Activated CD8-positive, alpha-beta memory T cell treated with anti-CD3 and anti-CD28 coated beads for 4 hours (primary cell): ENCODE data around the gene TUBA1C.
A peak's percentile ranks its signal among the peaks of the same experiment; 100 is the strongest.

Experiments used
- DNase-seq, 2 donors: peaks; one replicate each; pipeline ENCODE4 v3.0.0-alpha.2; 2020; ENCODE audit warnings: low read depth in 2 of 2

TUBA1C gene

DNA sequence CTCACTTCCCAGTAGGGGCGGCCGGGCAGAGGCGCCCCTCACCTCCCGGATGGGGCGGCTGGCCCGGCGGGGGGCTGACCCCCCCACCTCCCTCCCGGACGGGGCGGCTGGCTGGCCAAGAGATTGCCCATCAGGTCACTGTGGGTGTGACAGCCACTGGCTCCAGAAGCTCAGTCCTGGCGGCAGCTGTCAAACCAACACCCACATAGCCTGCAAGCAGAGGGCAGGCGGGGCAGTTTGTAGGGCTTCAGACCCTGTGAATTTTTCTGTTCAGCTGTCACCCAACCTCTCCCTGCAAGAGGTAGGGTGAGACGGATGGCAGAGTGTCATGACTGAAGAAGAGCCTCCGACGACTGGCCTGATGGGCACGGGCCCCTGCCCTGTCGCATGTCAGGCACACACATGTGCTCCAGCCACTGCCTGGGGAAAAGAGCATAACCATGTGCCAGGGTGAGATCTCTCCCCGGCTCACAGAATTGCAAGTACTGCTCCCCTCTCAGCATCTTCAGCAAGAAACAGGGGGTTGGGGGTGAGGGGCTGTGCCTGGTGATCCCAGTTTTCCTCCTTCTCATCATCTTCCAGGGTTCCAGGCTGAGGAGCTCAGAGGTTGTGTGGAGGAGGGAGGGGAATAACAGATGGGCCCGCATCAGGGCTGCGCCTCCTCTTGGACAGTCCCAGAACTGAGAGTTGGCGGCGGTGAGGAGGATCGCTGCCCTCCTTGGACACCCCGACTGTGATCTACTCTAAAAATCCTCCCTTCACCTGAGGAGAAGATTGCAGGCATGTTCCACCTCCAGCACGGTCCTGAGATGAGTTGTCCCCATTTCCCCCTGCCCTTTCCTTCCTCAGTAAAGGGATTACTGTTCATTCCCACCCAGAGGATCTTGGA is 18.9 kb downstream of the TUBA1C start:
- DNase-seq: no peak

DNA sequence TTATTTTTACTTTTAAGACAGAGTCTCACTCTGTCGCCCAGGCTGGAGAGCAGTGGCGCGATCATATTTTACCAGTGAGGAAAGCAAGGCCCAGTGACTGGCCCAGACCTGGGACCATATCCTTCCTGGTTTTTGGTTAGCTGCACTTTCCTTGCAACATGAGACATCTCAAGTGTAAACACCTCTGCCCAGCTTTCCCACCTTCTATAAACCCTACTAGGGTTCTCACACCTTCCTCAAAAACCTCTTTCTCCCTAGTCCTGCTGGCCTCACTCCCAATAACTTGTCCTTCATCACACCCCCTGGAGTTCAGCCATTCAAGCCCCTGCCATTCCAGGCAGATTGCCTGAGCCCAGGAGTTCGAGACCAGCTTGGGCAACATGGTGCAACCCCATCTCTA is 19.8 kb downstream of the TUBA1C start:
- no peak for DNase-seq

DNA sequence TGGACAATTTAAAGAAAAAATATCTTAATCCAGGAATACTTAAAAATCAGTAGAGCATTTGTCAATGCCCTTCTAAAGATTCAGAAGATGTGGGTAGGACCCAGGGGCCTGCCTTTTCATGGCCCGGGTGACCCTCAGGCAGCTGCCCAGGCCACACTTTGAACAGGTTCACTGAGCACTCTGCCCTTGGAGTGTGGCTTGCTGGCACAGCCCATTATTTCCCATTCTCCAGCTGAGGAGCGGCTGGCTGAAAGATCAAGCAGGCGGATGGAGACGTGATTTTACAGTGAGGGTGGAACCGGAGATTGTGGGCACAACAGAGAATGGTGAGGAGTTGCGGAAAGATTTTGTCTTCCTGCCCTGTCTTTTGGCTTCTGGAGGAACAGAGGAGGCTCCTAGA is 23.0 kb downstream of the TUBA1C start:
- DNase-seq: no peak

DNA sequence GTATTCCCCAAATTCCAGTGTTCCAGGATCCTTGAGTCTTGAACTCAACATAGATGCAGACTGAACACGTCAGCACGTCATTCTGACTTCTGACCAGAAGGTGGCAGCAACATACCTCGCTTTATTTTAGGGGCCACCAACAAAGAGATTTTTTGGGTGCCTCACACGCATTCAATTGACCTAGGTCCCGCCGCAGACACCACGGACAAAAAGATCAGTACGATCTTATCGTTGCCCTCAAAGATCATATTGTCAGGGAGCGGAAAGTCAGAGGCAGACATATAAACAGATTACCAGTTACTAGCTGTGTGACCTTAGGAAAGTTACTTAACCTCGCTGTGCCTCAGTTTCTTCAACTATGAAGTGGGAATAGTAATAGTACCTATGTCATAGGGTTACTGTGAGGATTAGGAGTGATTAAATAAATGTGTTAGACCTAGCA is 23.6 kb downstream of the TUBA1C start:
- DNase-seq: peak; percentile 37 to 43

DNA sequence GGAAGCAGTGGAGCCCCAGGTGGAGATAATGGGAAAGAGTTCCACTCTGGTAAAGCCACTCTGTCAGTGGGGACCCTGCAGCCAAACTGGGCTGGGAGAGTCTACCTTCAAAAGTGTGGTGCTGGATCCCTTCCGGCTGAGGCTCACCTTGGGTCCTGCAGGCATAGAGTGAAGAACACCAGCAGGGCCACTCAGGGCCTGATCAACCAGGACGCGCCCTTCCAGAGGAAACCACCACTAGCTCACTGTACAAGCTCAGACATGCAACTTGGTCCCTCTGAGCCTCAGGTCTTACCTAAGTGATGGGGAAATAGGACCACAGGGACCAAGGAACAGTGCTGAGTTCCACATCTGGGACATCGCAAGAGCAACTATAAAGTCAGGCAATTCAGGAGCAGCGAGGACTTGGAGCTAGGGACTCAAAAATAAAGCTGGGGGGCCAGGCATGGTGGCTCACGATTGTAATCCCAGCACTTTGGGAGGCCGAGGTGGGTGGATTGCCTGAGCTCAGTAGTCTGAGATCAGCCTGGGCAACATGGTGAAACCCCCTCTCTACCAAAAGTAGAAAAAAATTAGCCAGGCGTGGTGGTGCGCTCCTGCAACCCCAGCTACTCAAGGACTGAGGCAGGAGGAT is 24.2 kb downstream of the TUBA1C start:
- DNase-seq: no peak

DNA sequence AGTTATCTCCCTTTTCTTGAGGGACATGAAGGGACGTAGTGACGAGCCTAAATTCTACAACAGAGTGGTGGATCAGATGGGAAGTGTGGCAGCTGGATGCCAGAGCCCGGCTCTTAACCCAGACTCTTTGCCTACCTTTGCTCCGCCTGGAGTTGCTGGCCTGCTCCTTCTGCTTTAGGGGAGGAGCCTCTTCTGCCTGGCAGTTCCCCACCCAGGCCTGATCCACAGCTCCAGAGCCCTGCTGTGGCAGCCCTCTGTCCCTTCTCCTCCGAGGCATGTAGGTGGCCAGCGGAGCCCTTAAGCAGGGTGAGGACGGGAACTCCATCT is 27.8 kb downstream of the TUBA1C start:
- DNase-seq: no peak

DNA sequence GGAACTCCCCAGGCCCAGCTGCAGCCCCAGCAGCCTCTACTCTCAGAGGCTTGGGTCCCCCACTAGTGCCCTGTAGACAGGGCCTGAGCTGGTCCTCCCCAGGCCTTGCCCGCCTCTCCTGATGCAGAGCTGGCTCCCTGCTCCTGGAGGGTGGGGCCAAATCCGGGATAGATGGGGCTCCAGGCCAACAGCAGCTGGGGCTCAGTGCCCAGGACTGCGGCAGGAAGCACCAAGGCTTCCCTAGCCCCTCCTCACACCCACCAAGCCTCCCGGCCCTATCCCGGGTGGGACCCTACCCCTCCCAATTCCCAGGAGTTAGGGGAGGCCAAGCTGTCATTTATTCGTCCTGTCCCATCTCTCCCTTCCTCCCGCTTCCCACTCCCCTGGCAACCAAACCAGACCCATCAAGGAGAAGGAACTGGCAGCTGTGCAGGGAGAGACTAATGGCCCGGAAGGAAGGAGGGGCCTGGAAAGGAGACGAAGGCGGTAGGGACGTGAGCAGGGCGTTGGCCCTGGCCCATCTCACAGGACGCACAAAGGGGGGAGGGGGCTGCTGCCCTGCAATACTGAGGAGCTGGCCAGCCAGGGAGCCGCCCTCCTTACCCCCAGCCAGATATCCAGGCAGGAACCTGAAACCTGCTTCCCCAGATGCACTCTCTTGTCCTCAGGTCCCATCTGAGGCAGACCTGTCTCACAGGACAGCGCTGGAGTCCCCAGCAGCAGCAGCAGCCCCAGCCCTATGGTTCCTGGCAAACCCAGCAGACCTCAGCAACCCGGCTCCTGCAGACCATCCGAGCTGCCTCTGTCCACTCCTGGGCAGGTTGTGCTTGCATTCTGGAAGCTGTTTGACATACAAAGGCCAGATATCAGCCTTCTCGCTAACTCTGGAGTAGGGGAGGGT is 28.4 kb downstream of the TUBA1C start:
- DNase-seq: no peak

DNA sequence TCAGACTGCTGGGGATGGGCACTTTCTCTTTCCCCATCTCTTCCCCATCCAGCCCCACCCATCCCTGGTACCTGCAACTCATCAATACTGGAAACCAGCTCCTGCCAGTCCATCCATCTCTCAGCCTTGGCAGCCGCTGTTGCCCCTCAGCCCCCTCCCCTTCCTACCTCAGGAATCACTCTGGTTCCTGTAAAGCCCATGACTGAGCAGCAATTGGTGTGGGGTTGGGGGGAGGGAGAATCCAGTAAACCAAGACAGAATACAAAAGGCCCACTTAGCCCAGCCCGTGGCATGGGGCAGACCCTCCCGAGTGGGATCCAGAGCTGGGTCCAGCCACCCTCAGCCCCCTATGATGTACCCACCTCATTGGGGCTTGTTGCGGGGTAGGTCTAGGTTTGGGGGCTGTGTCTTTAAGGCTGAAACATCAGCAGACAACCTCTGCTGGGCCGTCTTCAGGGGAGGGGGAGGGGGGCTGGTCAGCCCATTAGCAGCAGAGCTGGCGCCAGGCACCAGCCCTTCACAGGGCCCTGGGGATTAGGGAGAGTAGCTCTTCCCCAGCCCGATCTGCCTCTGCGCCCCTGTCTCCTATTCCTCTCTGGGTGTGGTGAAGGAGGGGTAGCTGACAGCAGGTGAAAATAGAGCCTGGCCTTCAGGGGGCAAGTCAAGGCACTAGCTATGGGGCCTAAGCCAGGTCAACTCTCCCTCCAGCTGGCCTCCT is 29.4 kb downstream of the TUBA1C start:
- no peak for DNase-seq

DNA sequence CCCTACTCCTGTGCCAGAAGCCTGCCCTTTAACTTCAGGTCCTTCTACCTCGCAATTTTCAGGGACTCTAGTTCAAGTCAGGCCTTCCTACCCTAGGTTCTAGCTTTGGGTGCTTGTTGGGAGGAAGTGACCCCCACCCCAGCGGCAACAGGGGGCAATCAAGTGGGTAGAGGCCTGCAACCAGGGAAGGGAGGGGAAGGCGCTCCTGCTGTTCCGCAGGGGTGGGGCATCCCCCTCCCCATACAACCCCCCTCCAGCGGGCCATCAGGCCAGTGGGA is 29.9 kb downstream of the TUBA1C start:
- DNase-seq: no peak

DNA sequence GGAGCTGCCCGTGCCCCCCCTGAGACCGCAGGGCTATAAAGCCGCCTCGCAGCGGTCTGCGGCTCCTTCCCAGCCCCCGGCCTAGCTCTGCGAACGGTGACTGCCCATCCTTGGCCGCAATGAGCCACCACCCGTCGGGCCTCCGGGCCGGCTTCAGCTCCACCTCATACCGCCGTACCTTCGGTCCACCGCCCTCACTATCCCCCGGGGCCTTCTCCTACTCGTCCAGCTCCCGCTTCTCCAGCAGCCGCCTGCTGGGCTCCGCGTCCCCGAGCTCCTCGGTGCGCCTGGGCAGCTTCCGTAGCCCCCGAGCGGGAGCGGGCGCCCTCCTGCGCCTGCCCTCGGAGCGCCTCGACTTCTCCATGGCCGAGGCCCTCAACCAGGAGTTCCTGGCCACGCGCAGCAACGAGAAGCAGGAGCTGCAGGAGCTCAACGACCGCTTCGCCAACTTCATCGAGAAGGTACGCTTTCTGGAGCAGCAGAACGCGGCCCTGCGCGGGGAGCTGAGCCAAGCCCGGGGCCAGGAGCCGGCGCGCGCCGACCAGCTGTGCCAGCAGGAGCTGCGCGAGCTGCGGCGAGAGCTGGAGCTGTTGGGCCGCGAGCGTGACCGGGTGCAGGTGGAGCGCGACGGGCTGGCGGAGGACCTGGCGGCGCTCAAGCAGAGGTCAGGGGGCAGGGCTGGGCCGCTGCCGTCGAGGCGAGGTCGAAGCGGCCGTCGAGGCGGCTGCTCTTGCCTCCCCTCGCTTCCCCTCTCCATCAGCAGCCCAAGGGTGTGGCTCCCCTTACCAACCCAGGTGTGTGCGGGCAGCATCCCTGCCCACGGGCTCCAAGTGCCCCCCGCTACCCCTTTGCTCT is 30.4 kb downstream of the TUBA1C start, which contains the start of gene PRPH:
Gene PRPH (plus strand): TSS at position 66 of the 855 bp plus-strand sequence. CDS start 54 bp downstream, at position 120.
- no peak for DNase-seq

DNA sequence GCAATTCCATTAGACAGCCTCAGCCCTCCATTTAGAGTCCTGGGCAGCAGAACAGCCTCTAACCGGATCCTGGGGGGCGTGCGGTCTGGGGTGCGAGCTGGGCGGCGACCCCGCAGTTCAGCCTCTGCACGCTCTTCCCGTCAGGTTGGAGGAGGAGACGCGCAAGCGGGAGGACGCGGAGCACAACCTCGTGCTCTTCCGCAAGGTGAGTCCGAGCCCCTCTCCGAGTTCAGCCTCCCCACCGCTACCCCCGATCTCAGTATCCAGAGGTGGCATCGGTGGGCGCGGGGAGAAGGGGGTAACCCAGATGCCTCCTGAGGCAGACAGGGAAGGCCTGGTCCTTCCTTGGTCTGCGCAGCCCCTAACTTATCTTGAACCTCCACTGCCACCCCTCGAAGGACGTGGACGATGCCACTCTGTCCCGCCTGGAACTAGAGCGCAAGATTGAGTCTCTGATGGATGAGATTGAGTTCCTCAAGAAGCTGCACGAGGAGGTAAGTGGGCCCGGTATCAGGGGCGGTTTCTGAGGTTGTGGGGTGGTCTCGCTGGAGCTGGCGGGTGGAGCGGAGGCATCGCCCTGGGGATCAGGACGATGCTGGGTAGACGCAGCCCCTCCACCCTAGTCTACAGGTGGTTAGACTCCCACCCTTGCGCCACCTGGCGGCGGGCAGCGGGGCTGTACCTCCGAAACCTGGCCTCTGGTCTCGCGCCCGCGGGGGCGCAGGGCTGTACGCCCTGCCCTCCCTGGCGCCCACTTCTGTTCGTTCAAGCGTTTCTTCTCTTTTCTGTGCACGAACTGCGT is 31.4 kb downstream of the TUBA1C start:
- DNase-seq: peak; percentile 13 to 20

DNA sequence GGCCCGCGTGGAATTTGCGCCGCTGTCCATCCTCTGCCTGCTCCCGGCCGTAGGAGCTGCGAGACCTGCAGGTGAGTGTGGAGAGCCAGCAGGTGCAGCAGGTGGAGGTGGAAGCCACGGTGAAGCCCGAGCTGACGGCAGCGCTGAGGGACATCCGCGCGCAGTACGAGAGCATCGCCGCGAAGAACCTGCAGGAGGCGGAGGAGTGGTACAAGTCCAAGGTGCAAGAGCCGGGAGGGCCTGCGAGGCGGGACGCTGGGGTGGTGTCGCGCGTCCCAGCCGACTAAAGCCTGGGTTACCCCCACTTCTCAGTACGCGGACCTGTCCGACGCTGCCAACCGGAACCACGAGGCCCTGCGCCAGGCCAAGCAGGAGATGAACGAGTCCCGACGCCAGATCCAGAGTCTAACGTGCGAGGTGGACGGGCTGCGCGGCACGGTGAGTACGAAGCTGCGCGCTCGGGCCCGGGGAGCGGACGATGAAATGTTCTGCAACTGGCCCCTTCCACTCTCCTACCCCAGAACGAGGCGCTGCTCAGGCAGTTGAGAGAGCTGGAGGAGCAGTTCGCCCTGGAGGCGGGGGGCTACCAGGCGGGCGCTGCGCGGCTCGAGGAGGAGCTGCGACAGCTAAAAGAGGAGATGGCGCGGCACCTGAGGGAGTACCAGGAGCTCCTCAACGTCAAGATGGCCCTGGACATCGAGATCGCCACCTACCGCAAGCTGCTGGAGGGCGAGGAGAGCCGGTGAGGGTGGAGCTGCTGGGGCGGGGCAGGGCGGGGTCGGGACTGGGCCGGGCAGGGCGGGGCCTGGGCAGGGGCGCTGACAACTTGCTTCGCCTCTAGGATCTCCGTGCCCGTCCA is 32.2 kb downstream of the TUBA1C start:
- no peak for DNase-seq

DNA sequence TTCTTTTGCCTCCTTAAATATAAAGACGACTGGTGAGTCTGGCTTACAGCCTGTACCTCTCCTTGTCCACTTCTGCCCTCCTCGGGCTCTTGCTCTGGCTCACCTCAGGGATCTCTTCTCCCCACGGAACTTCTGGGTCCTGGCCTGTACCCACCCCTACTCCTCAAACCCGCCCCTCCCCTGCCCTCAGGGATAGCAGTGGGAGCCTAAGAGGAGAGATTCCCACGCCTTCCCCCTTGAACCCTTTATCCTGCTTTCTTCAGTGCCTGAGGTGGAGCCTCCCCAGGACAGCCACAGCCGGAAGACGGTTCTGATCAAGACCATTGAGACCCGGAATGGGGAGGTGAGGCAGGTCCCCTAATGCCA is 32.8 kb downstream of the TUBA1C start:
- DNase-seq: no peak

DNA sequence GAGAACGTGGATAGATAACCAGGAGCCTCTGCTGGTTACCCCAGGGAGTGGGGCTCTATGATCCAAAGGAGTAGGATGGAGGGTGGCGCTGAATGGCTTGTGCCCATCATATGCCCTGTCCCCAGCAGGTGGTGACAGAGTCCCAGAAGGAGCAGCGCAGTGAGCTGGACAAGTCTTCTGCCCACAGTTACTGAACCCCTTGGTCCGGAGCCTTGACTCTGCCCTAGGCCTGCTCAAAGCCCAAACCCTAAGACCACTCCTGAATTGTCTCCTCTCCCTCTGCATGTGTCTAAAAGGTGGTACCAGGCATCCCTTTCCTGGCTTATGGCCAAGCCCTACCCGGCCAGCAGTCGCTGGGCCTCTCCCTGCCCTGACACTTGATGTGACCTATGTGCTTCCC is 33.3 kb downstream of the TUBA1C start:
- DNase-seq: no peak

DNA sequence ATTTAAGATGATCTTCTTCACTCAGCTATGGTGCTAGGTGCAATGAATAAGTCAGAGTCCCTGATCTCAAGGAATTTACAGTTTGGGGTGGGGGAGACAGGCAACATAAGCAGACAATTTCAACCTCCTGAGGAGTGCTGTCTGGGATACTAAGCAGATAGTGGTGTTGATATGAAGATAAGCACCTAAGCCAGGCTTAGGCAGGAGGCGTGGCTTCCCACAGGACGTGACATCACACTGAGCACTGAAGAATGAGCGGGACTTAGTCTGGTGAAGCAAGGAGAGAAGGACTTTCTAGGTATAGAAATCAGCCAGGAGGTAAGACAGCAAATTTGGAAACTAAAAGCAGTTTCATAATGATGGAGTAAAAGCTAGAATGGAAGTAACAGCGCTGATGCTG is 36.9 kb downstream of the TUBA1C start:
- DNase-seq: no peak

DNA sequence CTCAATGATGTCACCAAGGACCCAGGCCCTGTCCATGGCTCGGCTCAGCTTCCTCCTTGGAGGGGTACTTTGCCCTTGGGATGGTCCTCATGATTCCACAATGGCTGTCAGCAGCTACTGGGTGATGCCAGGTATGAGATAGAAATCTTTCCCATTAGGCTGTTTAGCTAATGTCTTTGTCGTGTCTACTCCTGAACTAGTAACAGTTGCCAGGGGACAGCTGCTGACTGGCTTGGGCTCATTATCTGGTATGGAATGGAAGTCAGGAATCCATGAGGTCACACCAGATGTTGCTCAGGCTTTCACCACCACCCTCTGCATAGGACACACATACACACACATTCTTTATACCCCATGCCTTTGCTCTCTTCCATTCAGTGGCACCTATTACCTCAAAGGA is 39.3 kb downstream of the TUBA1C start:
- no peak for DNase-seq

DNA sequence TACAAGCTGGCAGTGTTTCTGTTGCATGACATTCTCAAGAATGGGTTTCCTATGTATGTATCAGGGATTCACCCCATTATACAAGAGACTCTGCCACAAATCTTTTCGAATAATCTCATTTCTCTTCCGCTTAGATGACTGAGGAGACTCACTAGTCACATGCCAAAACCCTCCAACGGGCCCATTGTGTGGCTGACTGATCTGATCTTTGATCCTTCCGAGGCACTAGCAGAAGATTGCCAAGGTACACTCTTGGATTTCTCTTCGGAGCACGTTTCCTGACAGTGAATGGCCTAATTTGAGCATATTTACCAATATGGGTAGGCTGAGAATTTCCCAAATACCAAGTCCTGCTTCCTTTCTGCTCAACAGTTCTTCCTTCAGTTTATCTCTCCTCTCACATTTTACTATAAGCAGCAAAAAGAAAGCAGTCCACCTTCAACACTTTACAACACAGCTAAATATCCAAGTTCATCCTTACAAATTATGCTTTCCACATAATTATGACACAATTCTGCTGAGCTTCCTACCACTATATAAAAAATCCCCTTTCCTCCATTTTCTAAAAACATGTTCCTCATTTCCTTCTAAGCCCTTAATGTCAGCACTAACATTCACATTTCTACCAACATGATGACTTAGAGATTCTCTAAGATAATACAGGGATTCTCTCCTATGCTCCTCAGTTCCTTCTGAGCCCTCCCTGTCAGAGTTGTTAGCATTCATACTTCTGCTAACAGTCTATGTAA is 41.1 kb downstream of the TUBA1C start:
- no peak for DNase-seq

DNA sequence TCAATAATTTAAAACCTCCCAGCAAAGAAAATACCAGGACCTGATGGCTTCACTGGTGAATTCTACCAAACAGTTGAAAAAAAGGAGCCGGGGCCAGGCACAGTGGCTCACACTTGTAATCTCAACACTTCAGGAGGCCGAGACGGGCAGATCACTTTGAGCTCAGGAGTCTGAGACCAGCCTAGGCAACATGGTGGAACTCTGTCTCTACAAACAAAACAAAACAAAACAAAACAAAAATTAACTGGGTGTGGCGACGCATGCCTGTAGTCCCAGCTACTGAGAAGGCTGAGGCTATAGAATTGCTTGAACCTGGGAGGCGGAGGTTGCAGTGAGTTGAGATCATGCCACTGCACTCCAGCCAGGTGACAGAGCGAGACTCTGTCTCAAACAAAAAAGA is 44.5 kb downstream of the TUBA1C start:
- no peak for DNase-seq
